ENCODE measurements around the gene PRSS36.
"Not testable (repeated sequence)": the region's sequence is repeated elsewhere in the genome, so short reads cannot be mapped to it uniquely, and the experiment has no call there.

The PRSS36 gene

GRCh38 chr16:31181102-31181830 is 31.4 kb upstream of the PRSS36 start:
- peaks cover 26% of the 10 kb centered on the region for H3K4me1 ChIP-seq (ENCODE audit: control insufficient read depth, insufficient read depth, low read length)
- no peaks in the 10 kb centered on the region for H3K9me3 ChIP-seq (replicated peaks; ENCODE audit: low read length)
- peak overlapping the region; percentile 92 for H3K4me2 ChIP-seq (ENCODE audit: low read length)
- H3K9ac ChIP-seq (ENCODE audit: low read depth, low read length) = peak overlapping the region; percentile 98
- H3K36me3 ChIP-seq (ENCODE audit: insufficient read depth, low read length) = peaks cover 51% of the 10 kb centered on the region
- peak overlapping the region; percentile 93 for H3K4me3 ChIP-seq (ENCODE audit: low read length)
- no peaks in the 10 kb centered on the region for H3K27me3 ChIP-seq (ENCODE audit: control insufficient read depth, insufficient read depth, low read length)

- H3K4me2 ChIP-seq (ENCODE audit: low read length) = peak within 1 kb of the TSS; percentile 92
- peak within 1 kb of the TSS; percentile 98 for H3K9ac ChIP-seq (ENCODE audit: low read depth, low read length)
- H3K4me3 ChIP-seq (ENCODE audit: low read length) = peak within 1 kb of the TSS; percentile 93
- no peaks in the 10 kb centered on the region for H3K9me3 ChIP-seq (replicated peaks; ENCODE audit: low read length)
- peaks cover 26% of the 10 kb centered on the region for H3K4me1 ChIP-seq (ENCODE audit: control insufficient read depth, insufficient read depth, low read length)
- peaks cover 38% of the 10 kb centered on the region for H3K36me3 ChIP-seq (ENCODE audit: insufficient read depth, low read length)
- no peaks in the 10 kb centered on the region for H3K27me3 ChIP-seq (ENCODE audit: control insufficient read depth, insufficient read depth, low read length)
These were observed 30.0 kb upstream of the PRSS36 start, which contains the start of gene FUS for GRCh38 chr16:31179747-31180459. TSS of gene FUS (plus strand) at chr16:31180139. CDS start at chr16:31180215, 76 bp downstream.

GRCh38 chr16:31179219-31179746 is 29.4 kb upstream of the PRSS36 start:
- Histone ChIP-seq H3K27me3 (ENCODE audit: control insufficient read depth, insufficient read depth, low read length) (no peaks in the 10 kb centered on the region), H3K4me1 (ENCODE audit: control insufficient read depth, insufficient read depth, low read length) (peaks cover 26% of the 10 kb centered on the region)

GRCh38 chr16:31177136-31177535 is 27.3 kb upstream of the PRSS36 start:
- no peaks in the 10 kb centered on the region for H3K9me3 ChIP-seq (replicated peaks; ENCODE audit: low read length)
- H3K27me3 ChIP-seq (ENCODE audit: control insufficient read depth, insufficient read depth, low read length) = no peaks in the 10 kb centered on the region
- H3K4me1 ChIP-seq (ENCODE audit: control insufficient read depth, insufficient read depth, low read length) = peaks cover 7% of the 10 kb centered on the region
- no peak overlapping the region for H3K4me2 ChIP-seq (ENCODE audit: low read length)
- H3K36me3 ChIP-seq (ENCODE audit: insufficient read depth, low read length) = peaks cover 12% of the 10 kb centered on the region
- H3K9ac ChIP-seq (ENCODE audit: low read depth, low read length) = no peak overlapping the region
- H3K4me3 ChIP-seq (ENCODE audit: low read length) = no peak overlapping the region

More at GRCh38 chr16:31179219-31179746, 29.4 kb upstream of the PRSS36 start:
- Histone ChIP-seq H3K4me3 (ENCODE audit: low read length) (peak overlapping the region; percentile 93), H3K4me2 (ENCODE audit: low read length) (peak overlapping the region; percentile 92), H3K9me3 (replicated peaks; ENCODE audit: low read length) (no peaks in the 10 kb centered on the region), H3K9ac (ENCODE audit: low read depth, low read length) (peak overlapping the region; percentile 98), H3K36me3 (ENCODE audit: insufficient read depth, low read length) (peaks cover 34% of the 10 kb centered on the region)

- H3K9me3 ChIP-seq (replicated peaks; ENCODE audit: low read length); H3K4me2 ChIP-seq (ENCODE audit: low read length); H3K27me3 ChIP-seq (ENCODE audit: control insufficient read depth, insufficient read depth, low read length); H3K4me1 ChIP-seq (ENCODE audit: control insufficient read depth, insufficient read depth, low read length); H3K9ac ChIP-seq (ENCODE audit: low read depth, low read length); H3K4me3 ChIP-seq (ENCODE audit: low read length); H3K36me3 ChIP-seq (ENCODE audit: insufficient read depth, low read length): not testable (repeated sequence)
These were observed 20.2 kb upstream of the PRSS36 start for GRCh38 chr16:31170048-31170447.

GRCh38 chr16:31168848-31169247 is 19.0 kb upstream of the PRSS36 start:
- Histone ChIP-seq H3K9ac (ENCODE audit: low read depth, low read length) (no peak overlapping the region), H3K4me2 (ENCODE audit: low read length) (no peak overlapping the region), H3K4me3 (ENCODE audit: low read length) (no peak overlapping the region), H3K36me3 (ENCODE audit: insufficient read depth, low read length) (no peaks in the 10 kb centered on the region), H3K27me3 (ENCODE audit: control insufficient read depth, insufficient read depth, low read length) (no peaks in the 10 kb centered on the region), H3K4me1 (ENCODE audit: control insufficient read depth, insufficient read depth, low read length) (no peaks in the 10 kb centered on the region), H3K9me3 (replicated peaks; ENCODE audit: low read length) (no peaks in the 10 kb centered on the region)

GRCh38 chr16:31167315-31167714 is 17.4 kb upstream of the PRSS36 start:
- Histone ChIP-seq H3K9ac (ENCODE audit: low read depth, low read length) (no peak overlapping the region), H3K4me2 (ENCODE audit: low read length) (no peak overlapping the region), H3K27me3 (ENCODE audit: control insufficient read depth, insufficient read depth, low read length) (no peaks in the 10 kb centered on the region), H3K36me3 (ENCODE audit: insufficient read depth, low read length) (no peaks in the 10 kb centered on the region), H3K9me3 (replicated peaks; ENCODE audit: low read length) (no peaks in the 10 kb centered on the region), H3K4me3 (ENCODE audit: low read length) (no peak overlapping the region), H3K4me1 (ENCODE audit: control insufficient read depth, insufficient read depth, low read length) (no peaks in the 10 kb centered on the region)

- Histone ChIP-seq H3K9me3 (replicated peaks; ENCODE audit: low read length) (no peaks in the 10 kb centered on the region), H3K36me3 (ENCODE audit: insufficient read depth, low read length) (no peaks in the 10 kb centered on the region), H3K4me3 (ENCODE audit: low read length) (no peak overlapping the region), H3K27me3 (ENCODE audit: control insufficient read depth, insufficient read depth, low read length) (peaks cover 10% of the 10 kb centered on the region), H3K4me1 (ENCODE audit: control insufficient read depth, insufficient read depth, low read length) (no peaks in the 10 kb centered on the region), H3K9ac (ENCODE audit: low read depth, low read length) (no peak overlapping the region), H3K4me2 (ENCODE audit: low read length) (peak overlapping the region; percentile 23)
These were observed 7.3 kb upstream of the PRSS36 start for GRCh38 chr16:31157136-31157535.

GRCh38 chr16:31150976-31151375 is 1.1 kb upstream of the PRSS36 start:
- H3K4me3 ChIP-seq (ENCODE audit: low read length); H3K4me2 ChIP-seq (ENCODE audit: low read length); H3K4me1 ChIP-seq (ENCODE audit: control insufficient read depth, insufficient read depth, low read length); H3K9ac ChIP-seq (ENCODE audit: low read depth, low read length); H3K36me3 ChIP-seq (ENCODE audit: insufficient read depth, low read length); H3K9me3 ChIP-seq (replicated peaks; ENCODE audit: low read length): not testable (repeated sequence)
- H3K27me3 ChIP-seq (ENCODE audit: control insufficient read depth, insufficient read depth, low read length) = peaks cover 40% of the 10 kb centered on the region

GRCh38 chr16:31149332-31149731 is 534 bp downstream of the PRSS36 start:
- H3K4me3 ChIP-seq (ENCODE audit: low read length) = no peak overlapping the region
- no peaks in the 10 kb centered on the region for H3K36me3 ChIP-seq (ENCODE audit: insufficient read depth, low read length)
- no peaks in the 10 kb centered on the region for H3K4me1 ChIP-seq (ENCODE audit: control insufficient read depth, insufficient read depth, low read length)
- H3K4me2 ChIP-seq (ENCODE audit: low read length) = no peak overlapping the region
- peaks cover 41% of the 10 kb centered on the region for H3K27me3 ChIP-seq (ENCODE audit: control insufficient read depth, insufficient read depth, low read length)
- H3K9me3 ChIP-seq (replicated peaks; ENCODE audit: low read length) = no peaks in the 10 kb centered on the region
- H3K9ac ChIP-seq (ENCODE audit: low read depth, low read length) = no peak overlapping the region

- no peaks in the 10 kb centered on the region for H3K4me1 ChIP-seq (ENCODE audit: control insufficient read depth, insufficient read depth, low read length)
- no peaks in the 10 kb centered on the region for H3K36me3 ChIP-seq (ENCODE audit: insufficient read depth, low read length)
- H3K9me3 ChIP-seq (replicated peaks; ENCODE audit: low read length) = no peaks in the 10 kb centered on the region
- H3K4me3 ChIP-seq (ENCODE audit: low read length) = no peak overlapping the region
- no peak overlapping the region for H3K4me2 ChIP-seq (ENCODE audit: low read length)
- H3K27me3 ChIP-seq (ENCODE audit: control insufficient read depth, insufficient read depth, low read length) = peaks cover 40% of the 10 kb centered on the region
- H3K9ac ChIP-seq (ENCODE audit: low read depth, low read length) = no peak overlapping the region
These were observed 970 bp downstream of the PRSS36 start for GRCh38 chr16:31148896-31149295.

Data from skeletal muscle satellite cell (primary cell).